GM12878 (cell line): ENCODE results near the gene NPHS1. TPM values are rescaled to one million over a fixed set of nuclear protein-coding genes. Genes with fewer than 3 reads are reported as not detected.

Experiments used
- ATAC-seq: fragments of 200-7000 bp; cut with Tn5 transposase; 3 replicates; pipeline ENCODE4 v1.9.1; 2020; ENCODE audit warnings: mild to moderate bottlenecking, moderate library complexity
- BruUV-seq: library from RNA; stranded (reverse); fragments of 400-500 nt; replicated peaks from 2 replicates; lab custom pipeline; 2021; lab: Mats Ljungman, UMichigan
- CTCF ChIA-PET: fragments of 300-600 bp; sonication (Branson Sonifier 250); formaldehyde crosslinking; extraction: SDS; loops from one replicate; lab custom pipeline; 2021; ENCODE audit warnings: inconsistent platforms; lab: Yijun Ruan, JAX
- POLR2A ChIA-PET: fragments of 350-600 bp; formaldehyde crosslinking; extraction: SDS; loops from one replicate; lab custom pipeline; 2021; ENCODE audit warnings: inconsistent platforms; lab: Charles Lee
- RAD21 ChIA-PET: fragments of 300-600 bp; sonication (Branson Sonifier 250); formaldehyde crosslinking; loops from one replicate; lab custom pipeline; 2023; ENCODE audit warnings: antibody characterized with exemption; ENCODE audit not compliant: unreplicated experiment; lab: Charles Lee
- SMC1A ChIA-PET: fragments of 300-600 bp; sonication (Branson Sonifier 250); formaldehyde crosslinking; loops from one replicate; lab custom pipeline; 2023; ENCODE audit not compliant: unreplicated experiment, uncharacterized antibody; lab: Charles Lee
- DNase-seq: peaks from one replicate; pipeline ENCODE4 v3.0.0-alpha.2; 2011; ENCODE audit warnings: low read depth, low spot score
- FAIRE-seq: peaks from 3 replicates; lab custom pipeline; 2011; peaks lifted over from hg19 to GRCh38; lab: Jason Lieb, UNC
- H2AFZ ChIP-seq: 2 replicates; pipeline ENCODE4 v1.6.0; 2011; ENCODE audit warnings: low read depth, low read length, control low read depth; ENCODE audit not compliant: control insufficient read depth
- H3K27ac ChIP-seq: 2 replicates; pipeline ENCODE4 v1.5.1; 2011; ENCODE audit warnings: control low read depth; ENCODE audit not compliant: control insufficient read depth, insufficient read depth
- H3K27me3 ChIP-seq, 2 experiments: replicated peaks in 1 of 2; 2 replicates each; pipeline versions ENCODE4 v1.6.0 to v1.6.1; 2011; ENCODE audit warnings: low read length in 1 of 2; ENCODE audit not compliant: control insufficient read depth in 2 of 2, insufficient read depth in 2 of 2
- H3K36me3 ChIP-seq, 2 experiments: 2 replicates each; pipeline ENCODE4 v1.5.1; 2011; ENCODE audit warnings: low read length in 1 of 2; ENCODE audit not compliant: control insufficient read depth in 2 of 2, insufficient read depth in 2 of 2
- H3K4me1 ChIP-seq: 2 replicates; pipeline ENCODE4 v1.6.1; 2011; ENCODE audit warnings: mild to moderate bottlenecking, low read length, moderate library complexity, mixed read lengths; ENCODE audit not compliant: control insufficient read depth, insufficient read depth
- H3K4me2 ChIP-seq: 2 replicates; pipeline ENCODE4 v1.6.0; 2011; ENCODE audit warnings: control low read depth; ENCODE audit not compliant: control insufficient read depth, insufficient read depth
- H3K4me3 ChIP-seq: fragments of 200-600 bp; sonication (generic); 2 replicates; pipeline ENCODE4 v1.5.1; 2016
- H3K79me2 ChIP-seq: 2 replicates; pipeline ENCODE4 v1.6.0; 2011; ENCODE audit warnings: low read length; ENCODE audit not compliant: control insufficient read depth, insufficient read depth
- H3K9ac ChIP-seq: 2 replicates; pipeline ENCODE4 v1.8.0; 2011; ENCODE audit warnings: low read length, control low read depth, mixed read lengths; ENCODE audit not compliant: control insufficient read depth, insufficient read depth
- H3K9me3 ChIP-seq: replicated peaks from 3 replicates; pipeline ENCODE4 v1.5.1; 2011; ENCODE audit warnings: mild to moderate bottlenecking, low read length; ENCODE audit not compliant: control insufficient read depth, insufficient read depth
- H4K20me1 ChIP-seq: 2 replicates; pipeline ENCODE4 v1.6.0; 2011; ENCODE audit not compliant: control insufficient read depth, insufficient read depth
- ATF7 ChIP-seq: fragments of 450-650 bp; IDR thresholded peaks from 2 replicates; pipeline ENCODE4 v1.6.1; 2016; ENCODE audit warnings: low read depth, mild to moderate bottlenecking
- BHLHE40 ChIP-seq, 2 experiments: fragments of 450-650 bp in 1 of 2; IDR thresholded peaks; 2 replicates each; pipeline ENCODE4 v1.6.1; 2011 to 2017; ENCODE audit warnings: low read depth in 2 of 2, borderline replicate concordance in 1 of 2, improper control_type of control experiment in 1 of 2, low read length in 1 of 2, mild to moderate bottlenecking in 1 of 2
- CBX3 ChIP-seq: fragments of 200-600 bp; sonication (generic); IDR thresholded peaks from 2 replicates; pipeline ENCODE4 v1.6.1; 2016; ENCODE audit warnings: low read depth, borderline replicate concordance
- CHD2 ChIP-seq: IDR thresholded peaks from 2 replicates; pipeline ENCODE4 v1.6.1; 2011; ENCODE audit warnings: low read depth, low read length, improper control_type of control experiment, borderline replicate concordance
- PAX5 ChIP-seq: IDR thresholded peaks from 2 replicates; pipeline ENCODE4 v1.6.1; 2011; ENCODE audit warnings: low read depth, low read length, borderline replicate concordance
- SP1 ChIP-seq: IDR thresholded peaks from one replicate; pipeline ENCODE4 v1.6.1; 2011; ENCODE audit warnings: low read depth, low read length
- SUPT20H ChIP-seq: IDR thresholded peaks from 2 replicates; pipeline ENCODE4 v1.6.1; 2011; ENCODE audit warnings: low read depth, mild to moderate bottlenecking, low read length, moderate library complexity, borderline replicate concordance; ENCODE audit not compliant: control insufficient read depth
- WGBS: methylation state at CpG from one replicate; pipeline ENCODE4 v1.1.6; 2016; ENCODE audit warnings: low lambda C conversion rate; ENCODE audit not compliant: insufficient replicate concordance, insufficient coverage; ENCODE audit errors: missing lambda C conversion rate; 5-methylcytosine and 5-hydroxymethylcytosine counted together
- in situ Hi-C: fragments of 300-500 bp; cut with MboI; formaldehyde crosslinking; loops from 9 replicates; pipeline ENCODE4 v1.14.3; 2018; ENCODE audit warnings: mixed read lengths
- intact Hi-C: fragments of 100-400 bp; cut with micrococcal nuclease; formaldehyde crosslinking; loops from one replicate; pipeline ENCODE4 v1.14.2; 2022; ENCODE audit not compliant: unreplicated experiment
- polyA plus RNA-seq, 11 experiments: library from polyadenylated mRNA; depleted of rRNA in 4 of 11; unstranded in 6 of 11; stranded (reverse) in 5 of 11; fragments of >200 nt; fragmentation: Nextera tagmentation in 4 of 11; fragmentation: Illumina TruSeq in 1 of 11; extraction: Ambion mirVana in 4 of 11; extraction: Trizol in 1 of 11; gene quantifications; 1 replicate in 1 of 11; 2 replicates in 10 of 11; pipeline versions ENCODE4 v1.2.1 to v1.2.3, GENCODE V29; 2011 to 2016; ENCODE audit warnings: inconsistent platforms in 2 of 11, missing spikeins in 2 of 11, low read depth in 1 of 11
- total RNA-seq, 4 experiments: library from RNA; depleted of rRNA in 3 of 4; stranded (reverse); fragments of >200 nt in 3 of 4; fragmentation: Illumina TruSeq in 1 of 4; extraction: Trizol in 1 of 4; gene quantifications; 2 replicates each; pipeline versions ENCODE4 v1.2.1 to v1.2.3, GENCODE V29; 2013 to 2021
- TF ChIP-seq, protein P1 (sequence below): fragments of 450-650 bp; IDR thresholded peaks from 2 replicates; pipeline ENCODE4 v1.6.1; 2017; ENCODE audit warnings: mild to moderate bottlenecking, moderate library complexity
- TF ChIP-seq, protein P2 (sequence below): IDR thresholded peaks from 2 replicates; pipeline ENCODE4 v1.6.1; 2012; ENCODE audit warnings: improper control_type of control experiment, low read depth, low read length; ENCODE audit not compliant: insufficient replicate concordance
- TF ChIP-seq, protein P3 (sequence below): fragments of 450-650 bp; IDR thresholded peaks from 2 replicates; pipeline ENCODE4 v1.6.1; 2017; ENCODE audit warnings: low read depth, mild to moderate bottlenecking, moderate library complexity

NPHS1 gene
- total and polyA plus RNA-seq, 10 of the 15 experiments (the other 5 are each of a cell fraction or from before 2014, with no cell fraction given) = not detected

DNA sequence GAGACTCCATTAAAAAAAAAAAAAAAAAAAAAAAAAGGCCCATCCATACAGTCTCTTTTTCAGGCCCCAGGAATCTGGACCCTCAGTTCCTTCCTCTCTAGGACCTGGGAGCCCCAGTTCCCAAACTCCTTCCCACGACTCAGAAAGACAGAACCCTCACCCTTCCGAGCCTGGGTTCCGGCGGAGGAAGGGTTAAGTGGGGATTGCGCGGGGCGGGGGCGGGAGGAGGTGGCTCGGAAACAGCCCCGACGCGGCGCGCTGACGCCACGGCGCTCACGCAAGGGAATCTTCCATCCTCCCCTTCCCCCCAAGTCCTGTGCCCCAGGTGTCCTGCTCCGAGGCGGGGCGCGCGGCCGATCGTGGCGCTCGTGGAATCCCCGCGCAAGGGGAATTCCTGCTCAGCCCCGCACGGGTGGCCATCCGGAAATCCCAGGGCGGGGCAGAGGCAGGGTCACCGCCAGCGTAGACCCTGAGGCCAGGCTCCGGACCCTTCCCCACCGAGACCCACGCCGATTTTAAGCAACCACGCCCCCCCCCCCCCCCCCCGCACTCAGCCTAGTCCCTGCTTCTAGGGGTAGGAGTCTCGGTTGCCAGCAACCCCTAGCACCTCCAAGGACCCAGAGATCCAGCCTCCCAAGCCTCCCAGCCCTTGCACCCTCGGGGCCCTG lies 47.4 kb upstream of the NPHS1 start:
- FAIRE-seq = peak; percentile 56
- H3K79me2 ChIP-seq = peaks cover 36% of the 10 kb centered on the region
- ATAC-seq = peak; percentile 69
- TF ChIP-seq ATF7 = 0 out of 2 replicates have a peak, but pooled peaks have one; percentile 41
- TF ChIP-seq, protein P1, sequence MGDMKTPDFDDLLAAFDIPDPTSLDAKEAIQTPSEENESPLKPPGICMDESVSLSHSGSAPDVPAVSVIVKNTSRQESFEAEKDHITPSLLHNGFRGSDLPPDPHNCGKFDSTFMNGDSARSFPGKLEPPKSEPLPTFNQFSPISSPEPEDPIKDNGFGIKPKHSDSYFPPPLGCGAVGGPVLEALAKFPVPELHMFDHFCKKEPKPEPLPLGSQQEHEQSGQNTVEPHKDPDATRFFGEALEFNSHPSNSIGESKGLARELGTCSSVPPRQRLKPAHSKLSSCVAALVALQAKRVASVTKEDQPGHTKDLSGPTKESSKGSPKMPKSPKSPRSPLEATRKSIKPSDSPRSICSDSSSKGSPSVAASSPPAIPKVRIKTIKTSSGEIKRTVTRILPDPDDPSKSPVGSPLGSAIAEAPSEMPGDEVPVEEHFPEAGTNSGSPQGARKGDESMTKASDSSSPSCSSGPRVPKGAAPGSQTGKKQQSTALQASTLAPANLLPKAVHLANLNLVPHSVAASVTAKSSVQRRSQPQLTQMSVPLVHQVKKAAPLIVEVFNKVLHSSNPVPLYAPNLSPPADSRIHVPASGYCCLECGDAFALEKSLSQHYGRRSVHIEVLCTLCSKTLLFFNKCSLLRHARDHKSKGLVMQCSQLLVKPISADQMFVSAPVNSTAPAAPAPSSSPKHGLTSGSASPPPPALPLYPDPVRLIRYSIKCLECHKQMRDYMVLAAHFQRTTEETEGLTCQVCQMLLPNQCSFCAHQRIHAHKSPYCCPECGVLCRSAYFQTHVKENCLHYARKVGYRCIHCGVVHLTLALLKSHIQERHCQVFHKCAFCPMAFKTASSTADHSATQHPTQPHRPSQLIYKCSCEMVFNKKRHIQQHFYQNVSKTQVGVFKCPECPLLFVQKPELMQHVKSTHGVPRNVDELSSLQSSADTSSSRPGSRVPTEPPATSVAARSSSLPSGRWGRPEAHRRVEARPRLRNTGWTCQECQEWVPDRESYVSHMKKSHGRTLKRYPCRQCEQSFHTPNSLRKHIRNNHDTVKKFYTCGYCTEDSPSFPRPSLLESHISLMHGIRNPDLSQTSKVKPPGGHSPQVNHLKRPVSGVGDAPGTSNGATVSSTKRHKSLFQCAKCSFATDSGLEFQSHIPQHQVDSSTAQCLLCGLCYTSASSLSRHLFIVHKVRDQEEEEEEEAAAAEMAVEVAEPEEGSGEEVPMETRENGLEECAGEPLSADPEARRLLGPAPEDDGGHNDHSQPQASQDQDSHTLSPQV = 0 out of 2 replicates have a peak, but pooled peaks have one; percentile 51
- TF ChIP-seq CBX3 = no peak
- peak; percentile 99 for TF ChIP-seq PAX5
- peak; percentile 95 to 98 for TF ChIP-seq BHLHE40 (IDR thresholded peaks at IDR 0.05; ENCODE audit: borderline replicate concordance in 1 of 2, low read depth in 2 of 2, low read length in 1 of 2)
- no peak for TF ChIP-seq SUPT20H
- TF ChIP-seq, protein P2, sequence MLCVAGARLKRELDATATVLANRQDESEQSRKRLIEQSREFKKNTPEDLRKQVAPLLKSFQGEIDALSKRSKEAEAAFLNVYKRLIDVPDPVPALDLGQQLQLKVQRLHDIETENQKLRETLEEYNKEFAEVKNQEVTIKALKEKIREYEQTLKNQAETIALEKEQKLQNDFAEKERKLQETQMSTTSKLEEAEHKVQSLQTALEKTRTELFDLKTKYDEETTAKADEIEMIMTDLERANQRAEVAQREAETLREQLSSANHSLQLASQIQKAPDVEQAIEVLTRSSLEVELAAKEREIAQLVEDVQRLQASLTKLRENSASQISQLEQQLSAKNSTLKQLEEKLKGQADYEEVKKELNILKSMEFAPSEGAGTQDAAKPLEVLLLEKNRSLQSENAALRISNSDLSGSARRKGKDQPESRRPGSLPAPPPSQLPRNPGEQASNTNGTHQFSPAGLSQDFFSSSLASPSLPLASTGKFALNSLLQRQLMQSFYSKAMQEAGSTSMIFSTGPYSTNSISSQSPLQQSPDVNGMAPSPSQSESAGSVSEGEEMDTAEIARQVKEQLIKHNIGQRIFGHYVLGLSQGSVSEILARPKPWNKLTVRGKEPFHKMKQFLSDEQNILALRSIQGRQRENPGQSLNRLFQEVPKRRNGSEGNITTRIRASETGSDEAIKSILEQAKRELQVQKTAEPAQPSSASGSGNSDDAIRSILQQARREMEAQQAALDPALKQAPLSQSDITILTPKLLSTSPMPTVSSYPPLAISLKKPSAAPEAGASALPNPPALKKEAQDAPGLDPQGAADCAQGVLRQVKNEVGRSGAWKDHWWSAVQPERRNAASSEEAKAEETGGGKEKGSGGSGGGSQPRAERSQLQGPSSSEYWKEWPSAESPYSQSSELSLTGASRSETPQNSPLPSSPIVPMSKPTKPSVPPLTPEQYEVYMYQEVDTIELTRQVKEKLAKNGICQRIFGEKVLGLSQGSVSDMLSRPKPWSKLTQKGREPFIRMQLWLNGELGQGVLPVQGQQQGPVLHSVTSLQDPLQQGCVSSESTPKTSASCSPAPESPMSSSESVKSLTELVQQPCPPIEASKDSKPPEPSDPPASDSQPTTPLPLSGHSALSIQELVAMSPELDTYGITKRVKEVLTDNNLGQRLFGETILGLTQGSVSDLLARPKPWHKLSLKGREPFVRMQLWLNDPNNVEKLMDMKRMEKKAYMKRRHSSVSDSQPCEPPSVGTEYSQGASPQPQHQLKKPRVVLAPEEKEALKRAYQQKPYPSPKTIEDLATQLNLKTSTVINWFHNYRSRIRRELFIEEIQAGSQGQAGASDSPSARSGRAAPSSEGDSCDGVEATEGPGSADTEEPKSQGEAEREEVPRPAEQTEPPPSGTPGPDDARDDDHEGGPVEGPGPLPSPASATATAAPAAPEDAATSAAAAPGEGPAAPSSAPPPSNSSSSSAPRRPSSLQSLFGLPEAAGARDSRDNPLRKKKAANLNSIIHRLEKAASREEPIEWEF = no peak
- peak; percentile 67 for TF ChIP-seq SP1
- TF ChIP-seq, protein P3, sequence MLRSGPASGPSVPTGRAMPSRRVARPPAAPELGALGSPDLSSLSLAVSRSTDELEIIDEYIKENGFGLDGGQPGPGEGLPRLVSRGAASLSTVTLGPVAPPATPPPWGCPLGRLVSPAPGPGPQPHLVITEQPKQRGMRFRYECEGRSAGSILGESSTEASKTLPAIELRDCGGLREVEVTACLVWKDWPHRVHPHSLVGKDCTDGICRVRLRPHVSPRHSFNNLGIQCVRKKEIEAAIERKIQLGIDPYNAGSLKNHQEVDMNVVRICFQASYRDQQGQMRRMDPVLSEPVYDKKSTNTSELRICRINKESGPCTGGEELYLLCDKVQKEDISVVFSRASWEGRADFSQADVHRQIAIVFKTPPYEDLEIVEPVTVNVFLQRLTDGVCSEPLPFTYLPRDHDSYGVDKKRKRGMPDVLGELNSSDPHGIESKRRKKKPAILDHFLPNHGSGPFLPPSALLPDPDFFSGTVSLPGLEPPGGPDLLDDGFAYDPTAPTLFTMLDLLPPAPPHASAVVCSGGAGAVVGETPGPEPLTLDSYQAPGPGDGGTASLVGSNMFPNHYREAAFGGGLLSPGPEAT = peak; percentile 61
- peak; percentile 88 for TF ChIP-seq CHD2

More for the DNA sequence above, 47.4 kb upstream of the NPHS1 start:
- H3K9me3 ChIP-seq = no peaks in the 10 kb centered on the region
- H3K4me3 ChIP-seq = peak overlapping the region; percentile 96
- ChIA-PET SMC1A (interaction anchor here (0.7 to 1.7 kb wide), 2 partner anchors 16 to 32 kb away, joined by 3 to 6 read pairs; no protein-coding TSS in a partner anchor), POLR2A (interaction anchor here (1.3 to 1.4 kb wide), 2 partner anchors 12 to 185 kb away, joined by 3 to 8 read pairs; no protein-coding TSS in a partner anchor), CTCF (no interaction called here), RAD21 (interaction anchor here (1.0 to 1.4 kb wide), 3 partner anchors 10 to 30 kb away, joined by 4 read pairs; no protein-coding TSS in a partner anchor)
- no peaks in the 10 kb centered on the region for H3K27me3 ChIP-seq
- H4K20me1 ChIP-seq = no peaks in the 10 kb centered on the region
- peaks cover 8 to 10% of the 10 kb centered on the region in 2 experiments; a peak in 3 of 4 replicates for H3K36me3 ChIP-seq
- peak overlapping the region; percentile 96 for H3K27ac ChIP-seq
- in situ Hi-C loops = loop anchor here (10.0 kb wide), 1 partner anchor 565 kb away; no protein-coding TSS in a partner anchor
- H3K9ac ChIP-seq = peak overlapping the region; percentile 95
- peak overlapping the region; percentile 98 for H3K4me2 ChIP-seq
- peak; percentile 78 for DNase-seq
- intact Hi-C loops = loop anchor here (1.0 to 5.0 kb wide), 2 partner anchors 32 to 187 kb away; no protein-coding TSS in a partner anchor
- peaks cover 37% of the 10 kb centered on the region for H3K4me1 ChIP-seq
- H2AFZ ChIP-seq = peak overlapping the region; percentile 40; the same call in 1 of the 2 replicates
- under 1% methylated on average over 33 of the region's 43 CpGs for WGBS
- BruUV-seq = no TSS peak
